CD1c-positive myeloid dendritic cell (primary cell): ENCODE results near the gene TPH1.
A peak's percentile ranks its signal among the peaks of the same experiment; 100 is the strongest.
"Not testable (repeated sequence)": the region's sequence is repeated elsewhere in the genome, so short reads cannot be mapped to it uniquely, and the experiment has no call there.

Experiments
- DNase-seq: peaks from one replicate; pipeline ENCODE4 v3.0.0-alpha.2; 2016; ENCODE audit errors: extremely low spot score

The TPH1 gene

GRCh38 chr11:18022419-18022818 lies 23.6 kb downstream of the TPH1 start:
- no peak for DNase-seq

GRCh38 chr11:18019650-18020049 lies 26.4 kb downstream of the TPH1 start:
- no peak for DNase-seq

- DNase-seq, result no peak
Measured at GRCh38 chr11:18016789-18017188, 29.3 kb downstream of the TPH1 start.

GRCh38 chr11:18014876-18015275 lies 31.2 kb downstream of the TPH1 start:
- DNase-seq, result peak; percentile 3

GRCh38 chr11:18013790-18014507 lies 32.1 kb downstream of the TPH1 start:
- DNase-seq, result no peak

GRCh38 chr11:18012906-18013781 lies 32.9 kb downstream of the TPH1 start, which contains the start of gene SERGEF:
SERGEF (minus strand) TSS chr11:18013047; CDS start chr11:18013010, 37 bp downstream.
- DNase-seq, result peak; percentile 95

- DNase-seq, result peak; percentile 3
Measured at GRCh38 chr11:18012122-18012905, 33.8 kb downstream of the TPH1 start.

- no peak for DNase-seq
Measured at GRCh38 chr11:18011633-18012032, 34.4 kb downstream of the TPH1 start.

GRCh38 chr11:18010977-18011586 lies 35.0 kb downstream of the TPH1 start:
- no peak for DNase-seq

- DNase-seq, result no peak
Measured at GRCh38 chr11:18010121-18010670, 35.9 kb downstream of the TPH1 start.

GRCh38 chr11:18005376-18006129 lies 40.5 kb downstream of the TPH1 start:
- no peak for DNase-seq

GRCh38 chr11:18001191-18001590 lies 44.9 kb downstream of the TPH1 start:
- no peak for DNase-seq

- no peak for DNase-seq
Measured at GRCh38 chr11:18000760-18001159, 45.3 kb downstream of the TPH1 start.

- not testable (repeated sequence) for DNase-seq
Measured at GRCh38 chr11:18000128-18000527, 45.9 kb downstream of the TPH1 start.
